Fibroblast of lung (primary cell): Measurements from ENCODE around the gene FMR1.

Experiments
- EZH2 ChIP-seq: IDR thresholded peaks from 2 replicates; pipeline ENCODE4 v1.5.1; 2012; ENCODE audit warnings: low read length, control low read depth, mild to moderate bottlenecking; ENCODE audit errors: missing control alignments
- TF ChIP-seq, protein P1 (sequence below), 2 donors: IDR thresholded peaks in 1 of 2; conservative IDR thresholded peaks in 1 of 2; 1 replicate in 1 of 2; 2 replicates in 1 of 2; pipeline ENCODE4 v1.5.1; 2011 to 2012; ENCODE audit warnings: low read length in 2 of 2, control low read depth in 1 of 2, inconsistent platforms in 1 of 2, low read depth in 1 of 2, mild to moderate bottlenecking in 1 of 2

DNA sequence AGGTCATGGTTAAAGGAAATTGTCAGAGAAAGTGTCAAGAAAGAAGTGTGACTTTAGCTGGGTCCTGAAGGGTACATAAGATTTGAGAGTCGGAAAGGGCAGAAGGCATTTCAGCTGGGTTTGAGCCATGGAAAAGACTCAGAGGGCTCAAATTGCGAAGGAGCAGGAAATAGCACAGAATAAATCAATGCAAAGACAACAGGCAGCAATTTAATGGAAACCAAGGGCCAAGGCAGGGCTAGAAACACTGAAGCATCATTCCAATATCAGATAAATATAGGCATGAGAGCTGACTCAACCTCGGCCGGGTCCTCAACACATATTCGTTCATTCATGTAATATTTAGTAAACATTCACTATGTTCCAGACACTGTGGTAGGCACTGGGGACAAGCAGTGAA, 3.6 kb upstream of the FMR1 start:
- TF ChIP-seq, protein P1, sequence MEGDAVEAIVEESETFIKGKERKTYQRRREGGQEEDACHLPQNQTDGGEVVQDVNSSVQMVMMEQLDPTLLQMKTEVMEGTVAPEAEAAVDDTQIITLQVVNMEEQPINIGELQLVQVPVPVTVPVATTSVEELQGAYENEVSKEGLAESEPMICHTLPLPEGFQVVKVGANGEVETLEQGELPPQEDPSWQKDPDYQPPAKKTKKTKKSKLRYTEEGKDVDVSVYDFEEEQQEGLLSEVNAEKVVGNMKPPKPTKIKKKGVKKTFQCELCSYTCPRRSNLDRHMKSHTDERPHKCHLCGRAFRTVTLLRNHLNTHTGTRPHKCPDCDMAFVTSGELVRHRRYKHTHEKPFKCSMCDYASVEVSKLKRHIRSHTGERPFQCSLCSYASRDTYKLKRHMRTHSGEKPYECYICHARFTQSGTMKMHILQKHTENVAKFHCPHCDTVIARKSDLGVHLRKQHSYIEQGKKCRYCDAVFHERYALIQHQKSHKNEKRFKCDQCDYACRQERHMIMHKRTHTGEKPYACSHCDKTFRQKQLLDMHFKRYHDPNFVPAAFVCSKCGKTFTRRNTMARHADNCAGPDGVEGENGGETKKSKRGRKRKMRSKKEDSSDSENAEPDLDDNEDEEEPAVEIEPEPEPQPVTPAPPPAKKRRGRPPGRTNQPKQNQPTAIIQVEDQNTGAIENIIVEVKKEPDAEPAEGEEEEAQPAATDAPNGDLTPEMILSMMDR (conservative IDR thresholded peaks at IDR 0.05 in 1 of 2, IDR thresholded peaks at IDR 0.05 in 1 of 2; ENCODE audit: low read depth in 1 of 2, low read length in 2 of 2): no peak
- no peak for TF ChIP-seq EZH2
